HepG2 (cell line): ENCODE data around the gene FSCB. TPM values are rescaled to one million over a fixed set of nuclear protein-coding genes. Genes with fewer than 3 reads are reported as not detected.
A peak's percentile ranks its signal among the peaks of the same experiment; 100 is the strongest.

Experiments
- ATAC-seq: fragments of 200-7000 bp; cut with Tn5 transposase; 3 replicates; pipeline ENCODE4 v1.9.1; 2020; ENCODE audit warnings: mild to moderate bottlenecking, moderate library complexity
- BruUV-seq: library from RNA; stranded (reverse); fragments of 400-500 nt; replicated peaks from 2 replicates; lab custom pipeline; 2021; lab: Mats Ljungman, UMichigan
- CTCF ChIA-PET: fragments of 300-600 bp; formaldehyde crosslinking; extraction: SDS; loops from one replicate; lab custom pipeline; 2021; ENCODE audit warnings: low total read pairs, inconsistent platforms, low intra/inter-chr PET ratio; lab: Yijun Ruan, JAX
- POLR2A ChIA-PET: fragments of 350-600 bp; sonication (Branson Sonifier 250); formaldehyde crosslinking; loops from one replicate; lab custom pipeline; 2020; ENCODE audit warnings: antibody characterized with exemption, inconsistent platforms; lab: Yijun Ruan, JAX
- DNase-seq: peaks from one replicate; pipeline ENCODE4 v3.0.0-alpha.2; 2015; ENCODE audit warnings: low spot score
- FAIRE-seq: peaks from 3 replicates; lab custom pipeline; 2011; peaks lifted over from hg19 to GRCh38; lab: Jason Lieb, UNC
- H2AFZ ChIP-seq: one replicate; pipeline ENCODE4 v1.6.1; 2011; ENCODE audit warnings: low read length, inconsistent platforms
- H3K27ac ChIP-seq: fragments of 300-600 bp; 3 replicates; pipeline ENCODE4 v1.8.0; 2011; ENCODE audit warnings: mixed run types, mild to moderate bottlenecking, mixed read lengths, low read length, inconsistent platforms; ENCODE audit not compliant: insufficient read depth; ENCODE audit errors: extremely low read length
- H3K27me3 ChIP-seq, 2 experiments: fragments of 200-600 bp in 1 of 2; 2 replicates in 1 of 2; 3 replicates in 1 of 2; pipeline versions ENCODE4 v1.6.0 to v1.8.0; 2011; ENCODE audit warnings: low read length in 2 of 2, mild to moderate bottlenecking in 2 of 2, moderate library complexity in 2 of 2, inconsistent platforms in 1 of 2; ENCODE audit not compliant: insufficient read depth in 2 of 2, control insufficient read depth in 1 of 2
- H3K36me3 ChIP-seq, 2 experiments: fragments of 200-600 bp in 1 of 2; replicated peaks in 1 of 2; 2 replicates in 1 of 2; 3 replicates in 1 of 2; pipeline versions ENCODE4 v1.5.1 to v1.8.0; 2011; ENCODE audit warnings: low read length in 2 of 2, inconsistent platforms in 1 of 2; ENCODE audit not compliant: insufficient read depth in 2 of 2, control insufficient read depth in 1 of 2
- H3K4me1 ChIP-seq: 2 replicates; pipeline ENCODE4 v1.5.1; 2012; ENCODE audit warnings: low read length, inconsistent platforms; ENCODE audit not compliant: insufficient read depth
- H3K4me2 ChIP-seq: 2 replicates; pipeline ENCODE4 v1.6.0; 2011; ENCODE audit warnings: low read depth, low read length, inconsistent platforms
- H3K4me3 ChIP-seq, 3 experiments: fragments of 200-600 bp in 1 of 3; sonication (generic), shearing (Covaris generic) in 1 of 3; replicated peaks in 1 of 3; 2 replicates each; pipeline ENCODE4 v1.5.1; 2011 to 2016; ENCODE audit warnings: low read length in 3 of 3, inconsistent platforms in 2 of 3, low read depth in 2 of 3, mild to moderate bottlenecking in 2 of 3, control low read depth in 1 of 3, mixed read lengths in 1 of 3; ENCODE audit not compliant: insufficient read depth in 1 of 3
- H3K79me2 ChIP-seq: one replicate; pipeline ENCODE4 v1.6.1; 2011; ENCODE audit warnings: low read length, inconsistent platforms; ENCODE audit not compliant: insufficient read depth
- H3K9ac ChIP-seq: 2 replicates; pipeline ENCODE4 v1.6.0; 2011; ENCODE audit warnings: mild to moderate bottlenecking, low read depth, low read length, inconsistent platforms; ENCODE audit not compliant: insufficient read depth
- H3K9me3 ChIP-seq: 2 replicates; pipeline ENCODE4 v1.5.1; 2012; ENCODE audit warnings: mild to moderate bottlenecking, low read length
- H4K20me1 ChIP-seq: 2 replicates; pipeline ENCODE4 v1.6.0; 2011; ENCODE audit warnings: inconsistent platforms, mild to moderate bottlenecking, low read length, moderate library complexity; ENCODE audit not compliant: insufficient read depth
- AKNA ChIP-seq: sonication (generic); formaldehyde crosslinking; IDR thresholded peaks from 2 replicates; pipeline ENCODE4 v1.4.0; 2020; ENCODE audit warnings: missing genetic modification reagents, borderline replicate concordance
- IKZF4 ChIP-seq: sonication (generic); formaldehyde crosslinking; IDR thresholded peaks from 2 replicates; pipeline ENCODE4 v1.5.1; 2020; ENCODE audit warnings: borderline replicate concordance, mild to moderate bottlenecking, low read depth, missing genetic modification reagents; ENCODE audit errors: not compliant biosample characterization
- ZBTB2 ChIP-seq: sonication (generic); formaldehyde crosslinking; IDR thresholded peaks from 2 replicates; pipeline ENCODE4 v1.8.0; 2022; ENCODE audit warnings: low read depth, missing genetic modification reagents
- ZNF20 ChIP-seq: sonication (generic); formaldehyde crosslinking; IDR thresholded peaks from 2 replicates; pipeline ENCODE4 v1.4.0; 2020; ENCODE audit warnings: mild to moderate bottlenecking, moderate library complexity, missing genetic modification reagents
- ZNF292 ChIP-seq: sonication (generic); formaldehyde crosslinking; IDR thresholded peaks from 2 replicates; pipeline ENCODE4 v1.8.1; 2022; ENCODE audit warnings: mild to moderate bottlenecking, low read depth, missing genetic modification reagents, borderline replicate concordance
- ZNF441 ChIP-seq: sonication (generic); formaldehyde crosslinking; IDR thresholded peaks from 2 replicates; pipeline ENCODE4 v1.7.0; 2021; ENCODE audit warnings: missing genetic modification reagents, borderline replicate concordance
- ZNF557 ChIP-seq: sonication (generic); formaldehyde crosslinking; IDR thresholded peaks from 2 replicates; pipeline ENCODE4 v1.4.0; 2020; ENCODE audit warnings: missing genetic modification reagents
- ZNF839 ChIP-seq: sonication (generic); formaldehyde crosslinking; IDR thresholded peaks from 2 replicates; pipeline ENCODE4 v1.4.0; 2020; ENCODE audit warnings: missing genetic modification reagents, mild to moderate bottlenecking, borderline replicate concordance
- WGBS: methylation state at CpG from one replicate; pipeline ENCODE4 v1.1.6; 2017; ENCODE audit warnings: low lambda C conversion rate; 5-methylcytosine and 5-hydroxymethylcytosine counted together
- in situ Hi-C: cut with HindIII; loops from 2 replicates; pipeline ENCODE4 v1.10.0; 2017; ENCODE audit warnings: low pct_unique_long_range_greater_than_20kb; ENCODE audit not compliant: extremely low pct_ligation_motif_present
- intact Hi-C: fragments of 100-400 bp; cut with micrococcal nuclease; formaldehyde crosslinking; loops from one replicate; pipeline ENCODE4 v1.10.0; 2022; ENCODE audit not compliant: unreplicated experiment
- polyA plus RNA-seq, 8 experiments: library from polyadenylated mRNA; depleted of rRNA in 3 of 8; stranded (reverse) in 7 of 8; unstranded in 1 of 8; fragments of >200 nt; fragmentation: Illumina TruSeq in 4 of 8; extraction: Trizol in 4 of 8; gene quantifications; 2 replicates each; pipeline versions ENCODE4 v1.2.1 to v1.2.3, GENCODE V29; 2011 to 2016; ENCODE audit warnings: low read depth in 4 of 8, missing spikeins in 1 of 8, mixed read lengths in 1 of 8; ENCODE audit not compliant: insufficient read depth in 1 of 8
- total RNA-seq, 5 experiments: library from RNA; depleted of rRNA; stranded (reverse); fragments of >200 nt; fragmentation: Illumina TruSeq; extraction: Trizol; gene quantifications; 2 replicates each; pipeline ENCODE4 v1.2.3, GENCODE V29; 2016; ENCODE audit warnings: low read depth in 1 of 5

Gene FSCB
- total and polyA plus RNA-seq, 2 of the 13 experiments (the other 11 are each of a cell fraction or from before 2014, with no cell fraction given), result not detected

- H3K36me3 ChIP-seq, result no peaks in the 10 kb centered on the region
- H3K79me2 ChIP-seq, result no peaks in the 10 kb centered on the region
- H3K27ac ChIP-seq, result no peak overlapping the region
- no peak for FAIRE-seq
- H3K4me2 ChIP-seq, result no peak overlapping the region
- no peak for DNase-seq
- peaks cover 7% of the 10 kb centered on the region; the same call in 1 of the 2 replicates for H3K9me3 ChIP-seq
- ATAC-seq, result no peak
- H2AFZ ChIP-seq, result no peak overlapping the region
- CTCF ChIA-PET, result no interaction called here
- no peak overlapping the region for H3K4me3 ChIP-seq
- POLR2A ChIA-PET, result no interaction called here
- H3K27me3 ChIP-seq, result no peaks in the 10 kb centered on the region
- in situ Hi-C loops, result no loop called here
- H4K20me1 ChIP-seq, result no peaks in the 10 kb centered on the region
- intact Hi-C loops, result no loop called here
- H3K4me1 ChIP-seq, result no peaks in the 10 kb centered on the region
- no peak overlapping the region for H3K9ac ChIP-seq
- 10% methylated on average over 1 of the region's 1 CpG for WGBS
- no TSS peak for BruUV-seq
- TF ChIP-seq IKZF4 (CRISPR knock-in tag) (no peak), ZNF441 (CRISPR knock-in tag) (no peak)
Measured at GRCh38 chr14:44462381-44462780, 44.7 kb downstream of the FSCB start.

- no peak overlapping the region for H2AFZ ChIP-seq
- ATAC-seq, result no peak
- in situ Hi-C loops, result no loop called here
- TF ChIP-seq ZNF292 (CRISPR knock-in tag) (no peak), ZNF20 (CRISPR knock-in tag) (peak; percentile 97), AKNA (CRISPR knock-in tag) (no peak), ZBTB2 (CRISPR knock-in tag) (no peak), ZNF839 (CRISPR knock-in tag) (no peak), ZNF557 (CRISPR knock-in tag) (no peak)
- TF ChIP-seq, all 625 proteins: peak for 1
- Histone ChIP-seq H3K79me2 (no peaks in the 10 kb centered on the region), H3K4me3 (no peak overlapping the region), H3K36me3 (no peaks in the 10 kb centered on the region), H3K4me1 (no peaks in the 10 kb centered on the region), H3K27me3 (no peaks in the 10 kb centered on the region), H3K9ac (no peak overlapping the region), H4K20me1 (no peaks in the 10 kb centered on the region), H3K9me3 (peaks cover 13% of the 10 kb centered on the region), H3K27ac (no peak overlapping the region), H3K4me2 (no peak overlapping the region)
- WGBS, result 0% methylated on average over 2 of the region's 2 CpGs
- FAIRE-seq (no peak), DNase-seq (no peak)
- CTCF ChIA-PET, result no interaction called here
- intact Hi-C loops, result no loop called here
- POLR2A ChIA-PET, result no interaction called here
- no TSS peak for BruUV-seq
Measured at GRCh38 chr14:44461811-44462210, 45.3 kb downstream of the FSCB start.
